ENCODE measurements around the gene SLC39A8.

- TF ChIP-seq CTCF (IDR thresholded peaks at IDR 0.05; ENCODE audit: poor library complexity, severe bottlenecking), result no peak
- no peak for TF ChIP-seq TAF1 (IDR thresholded peaks at IDR 0.05; ENCODE audit: low read depth)
- no peak for TF ChIP-seq RAD21 (conservative IDR thresholded peaks at IDR 0.05)
- TF ChIP-seq EZH2 (IDR thresholded peaks at IDR 0.05; ENCODE audit: borderline replicate concordance, insufficient read depth, low read length, poor library complexity, severe bottlenecking), result no peak
These were observed 20.6 kb downstream of the SLC39A8 start for GRCh38 chr4:102324730-102325129.

Measured in neural cell (in vitro differentiated cells).